Thoracic aorta (tissue), 2 donors: ENCODE measurements around the gene AHNAK2. TPM values are rescaled to one million over a fixed set of nuclear protein-coding genes. Genes with fewer than 3 reads are reported as not detected.

Experiments used
- ATAC-seq: fragments of 150-250 bp; one replicate; pipeline ENCODE4 v1.8.0; 2017; ENCODE audit warnings: low read depth; ENCODE audit not compliant: insufficient number of reproducible peaks, low FRiP score
- DNase-seq: peaks from one replicate; pipeline ENCODE4 v3.0.0-alpha.2; 2020; ENCODE audit warnings: low spot score
- H3K27ac ChIP-seq, 2 donors: fragments of 200-600 bp; sonication (generic); 1 replicate in 1 of 2; 2 replicates in 1 of 2; pipeline ENCODE4 v1.5.1; 2016; ENCODE audit warnings: mild to moderate bottlenecking in 2 of 2, moderate library complexity in 2 of 2
- H3K27me3 ChIP-seq: fragments of 200-600 bp; sonication (generic); replicated peaks from 2 replicates; pipeline ENCODE4 v1.6.0; 2016; ENCODE audit warnings: mild to moderate bottlenecking; ENCODE audit not compliant: insufficient read depth
- H3K36me3 ChIP-seq: fragments of 200-600 bp; sonication (generic); one replicate; pipeline ENCODE4 v1.5.1; 2016
- H3K4me1 ChIP-seq, 2 donors: fragments of 200-600 bp; sonication (generic); 1 replicate in 1 of 2; 2 replicates in 1 of 2; pipeline versions ENCODE4 v1.5.1 to v1.6.0; 2016; ENCODE audit warnings: low read depth in 2 of 2, mild to moderate bottlenecking in 1 of 2; ENCODE audit not compliant: control insufficient read depth in 1 of 2
- H3K4me3 ChIP-seq: fragments of 200-600 bp; sonication (generic); 2 replicates; pipeline ENCODE4 v1.5.1; 2016; ENCODE audit warnings: mild to moderate bottlenecking
- H3K9me3 ChIP-seq: fragments of 200-600 bp; sonication (generic); 2 replicates; pipeline ENCODE4 v1.5.1; 2016
- total RNA-seq, 2 donors: library from RNA; depleted of rRNA; stranded (reverse); fragments of >200 nt; gene quantifications; one replicate each; pipeline versions ENCODE4 v1.1.0 to v1.2.3, GENCODE V29; 2016
- TF ChIP-seq, protein P1 (sequence below): fragments of 200-600 bp; sonication (generic); IDR thresholded peaks from one replicate; pipeline ENCODE4 v1.5.1; 2019; ENCODE audit warnings: antibody characterized with exemption

The AHNAK2 gene
- total RNA-seq, 2 donors from 2014 or later: 22.6 to 47.8 TPM

DNA sequence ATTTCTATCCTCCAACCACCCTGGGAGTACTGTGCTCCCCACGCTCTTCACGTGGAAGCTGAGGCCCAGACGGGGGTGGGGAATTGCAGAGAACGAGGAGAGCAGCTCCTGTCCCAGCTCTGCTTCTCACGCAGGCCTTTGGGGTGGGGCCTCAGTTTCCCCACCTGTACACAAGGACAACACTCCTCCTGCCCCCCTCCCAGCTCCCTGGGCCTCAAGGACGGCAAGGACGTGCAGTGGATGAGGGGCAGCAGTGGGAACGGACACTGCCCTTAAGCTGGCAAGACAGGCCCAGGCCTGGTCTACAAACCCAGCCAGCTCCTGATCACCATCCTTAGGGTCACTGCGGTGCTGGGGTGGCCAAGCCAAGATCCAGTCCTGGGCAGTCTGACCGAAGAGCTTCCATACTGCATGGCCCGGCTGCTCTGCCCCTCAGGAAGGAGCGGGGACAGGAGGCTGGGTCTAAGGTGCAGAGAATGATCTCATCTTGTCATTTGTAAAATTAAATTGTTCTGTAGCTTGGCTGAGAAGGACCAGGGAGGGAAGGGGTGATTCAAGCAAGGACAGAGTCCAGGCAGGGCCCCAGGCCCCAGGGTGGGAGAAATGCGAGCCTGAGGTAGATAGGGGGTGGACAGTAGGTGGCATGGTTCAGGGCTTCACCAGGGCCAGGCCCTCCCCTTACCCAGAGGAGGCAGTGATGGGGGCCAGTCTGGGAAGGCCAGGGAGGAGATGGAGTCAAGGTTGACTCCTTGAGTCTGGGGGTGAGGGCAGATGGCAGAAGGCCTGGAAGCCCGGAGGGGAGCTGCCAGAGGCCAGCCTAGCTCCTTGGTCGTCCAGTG, 6.1 kb upstream of the AHNAK2 start:
- H3K4me1 ChIP-seq: peaks cover 0 to 24% of the 10 kb centered on the region in 2 donors
- DNase-seq (no peak), ATAC-seq (no peak)
- TF ChIP-seq, protein P1, sequence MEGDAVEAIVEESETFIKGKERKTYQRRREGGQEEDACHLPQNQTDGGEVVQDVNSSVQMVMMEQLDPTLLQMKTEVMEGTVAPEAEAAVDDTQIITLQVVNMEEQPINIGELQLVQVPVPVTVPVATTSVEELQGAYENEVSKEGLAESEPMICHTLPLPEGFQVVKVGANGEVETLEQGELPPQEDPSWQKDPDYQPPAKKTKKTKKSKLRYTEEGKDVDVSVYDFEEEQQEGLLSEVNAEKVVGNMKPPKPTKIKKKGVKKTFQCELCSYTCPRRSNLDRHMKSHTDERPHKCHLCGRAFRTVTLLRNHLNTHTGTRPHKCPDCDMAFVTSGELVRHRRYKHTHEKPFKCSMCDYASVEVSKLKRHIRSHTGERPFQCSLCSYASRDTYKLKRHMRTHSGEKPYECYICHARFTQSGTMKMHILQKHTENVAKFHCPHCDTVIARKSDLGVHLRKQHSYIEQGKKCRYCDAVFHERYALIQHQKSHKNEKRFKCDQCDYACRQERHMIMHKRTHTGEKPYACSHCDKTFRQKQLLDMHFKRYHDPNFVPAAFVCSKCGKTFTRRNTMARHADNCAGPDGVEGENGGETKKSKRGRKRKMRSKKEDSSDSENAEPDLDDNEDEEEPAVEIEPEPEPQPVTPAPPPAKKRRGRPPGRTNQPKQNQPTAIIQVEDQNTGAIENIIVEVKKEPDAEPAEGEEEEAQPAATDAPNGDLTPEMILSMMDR: no peak
- no peaks in the 10 kb centered on the region for H3K9me3 ChIP-seq
- peak overlapping the region in 1 of 2 donors; percentile 65 for H3K27ac ChIP-seq
- H3K4me3 ChIP-seq: no peak overlapping the region
- no peaks in the 10 kb centered on the region for H3K36me3 ChIP-seq
- no peaks in the 10 kb centered on the region for H3K27me3 ChIP-seq

- TF ChIP-seq, protein P1: no peak
- no peaks in the 10 kb centered on the region for H3K27me3 ChIP-seq
- no peak for ATAC-seq
- H3K36me3 ChIP-seq: no peaks in the 10 kb centered on the region
- peaks cover 0 to 33% of the 10 kb centered on the region in 2 donors for H3K4me1 ChIP-seq
- no peaks in the 10 kb centered on the region for H3K9me3 ChIP-seq
- no peak overlapping the region for H3K27ac ChIP-seq
- no peak for DNase-seq
- H3K4me3 ChIP-seq: no peak overlapping the region
These were observed 5.1 kb upstream of the AHNAK2 start for GRCh38 chr14:104983231-104983721.

GRCh38 chr14:104982548-104983230, 4.5 kb upstream of the AHNAK2 start:
- no peaks in the 10 kb centered on the region for H3K9me3 ChIP-seq
- H3K4me1 ChIP-seq: peaks cover 2 to 36% of the 10 kb centered on the region in 2 donors
- H3K36me3 ChIP-seq: no peaks in the 10 kb centered on the region
- TF ChIP-seq, protein P1: no peak
- H3K27ac ChIP-seq: no peak overlapping the region
- ATAC-seq (no peak), DNase-seq (no peak)
- H3K27me3 ChIP-seq: no peaks in the 10 kb centered on the region
- H3K4me3 ChIP-seq: no peak overlapping the region

GRCh38 chr14:104981699-104982541, 3.7 kb upstream of the AHNAK2 start:
- Histone ChIP-seq H3K27me3 (no peaks in the 10 kb centered on the region), H3K27ac (no peak overlapping the region), H3K4me1 (peaks cover 10 to 40% of the 10 kb centered on the region in 2 donors), H3K4me3 (no peak overlapping the region), H3K9me3 (no peaks in the 10 kb centered on the region), H3K36me3 (no peaks in the 10 kb centered on the region)
- ATAC-seq (no peak), DNase-seq (no peak)
- TF ChIP-seq, protein P1: no peak
